ENCODE data around the gene ARHGAP45. TPM values are rescaled to one million over a fixed set of nuclear protein-coding genes. Genes with fewer than 3 reads are reported as not detected.

The ARHGAP45 gene
- total RNA-seq, 1 donor from 2014 or later, result 3.2 TPM

DNA sequence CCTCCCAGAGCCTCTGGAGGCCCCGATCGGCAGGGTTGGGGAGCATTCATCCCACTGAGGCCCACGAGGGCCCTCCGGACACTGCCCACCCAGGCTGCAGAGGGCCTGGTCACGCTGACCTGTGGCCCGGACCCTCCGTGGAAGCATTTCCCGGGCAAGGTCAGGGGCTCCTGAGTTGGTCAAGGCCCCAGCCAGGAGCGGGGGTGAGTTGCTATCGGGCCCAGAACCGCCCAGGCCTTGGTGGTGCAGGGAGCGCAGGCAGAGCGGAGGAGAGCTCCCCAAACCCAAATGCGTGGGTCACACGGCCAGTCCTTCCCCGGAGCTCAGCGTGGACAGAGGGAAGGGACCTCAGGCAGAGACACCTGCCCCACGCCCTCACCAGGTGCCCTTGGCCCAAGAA lies 62.6 kb downstream of the ARHGAP45 start:
- peaks cover 3% of the 10 kb centered on the region for H3K4me1 Mint-ChIP-seq
- H3K27ac Mint-ChIP-seq, result no peak overlapping the region
- no peak for DNase-seq (ENCODE audit: low spot score in 2 of 2, unreplicated experiment in 2 of 2)
- peaks cover 3% of the 10 kb centered on the region for H3K36me3 Mint-ChIP-seq
- no peaks in the 10 kb centered on the region for H3K27me3 Mint-ChIP-seq (ENCODE audit: low read depth)
- TF ChIP-seq, protein P1, sequence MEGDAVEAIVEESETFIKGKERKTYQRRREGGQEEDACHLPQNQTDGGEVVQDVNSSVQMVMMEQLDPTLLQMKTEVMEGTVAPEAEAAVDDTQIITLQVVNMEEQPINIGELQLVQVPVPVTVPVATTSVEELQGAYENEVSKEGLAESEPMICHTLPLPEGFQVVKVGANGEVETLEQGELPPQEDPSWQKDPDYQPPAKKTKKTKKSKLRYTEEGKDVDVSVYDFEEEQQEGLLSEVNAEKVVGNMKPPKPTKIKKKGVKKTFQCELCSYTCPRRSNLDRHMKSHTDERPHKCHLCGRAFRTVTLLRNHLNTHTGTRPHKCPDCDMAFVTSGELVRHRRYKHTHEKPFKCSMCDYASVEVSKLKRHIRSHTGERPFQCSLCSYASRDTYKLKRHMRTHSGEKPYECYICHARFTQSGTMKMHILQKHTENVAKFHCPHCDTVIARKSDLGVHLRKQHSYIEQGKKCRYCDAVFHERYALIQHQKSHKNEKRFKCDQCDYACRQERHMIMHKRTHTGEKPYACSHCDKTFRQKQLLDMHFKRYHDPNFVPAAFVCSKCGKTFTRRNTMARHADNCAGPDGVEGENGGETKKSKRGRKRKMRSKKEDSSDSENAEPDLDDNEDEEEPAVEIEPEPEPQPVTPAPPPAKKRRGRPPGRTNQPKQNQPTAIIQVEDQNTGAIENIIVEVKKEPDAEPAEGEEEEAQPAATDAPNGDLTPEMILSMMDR (IDR thresholded peaks at IDR 0.05; ENCODE audit: unreplicated experiment), result no peak
- H3K9me3 Mint-ChIP-seq, result no peaks in the 10 kb centered on the region
- H3K4me3 Mint-ChIP-seq, result no peak overlapping the region

DNA sequence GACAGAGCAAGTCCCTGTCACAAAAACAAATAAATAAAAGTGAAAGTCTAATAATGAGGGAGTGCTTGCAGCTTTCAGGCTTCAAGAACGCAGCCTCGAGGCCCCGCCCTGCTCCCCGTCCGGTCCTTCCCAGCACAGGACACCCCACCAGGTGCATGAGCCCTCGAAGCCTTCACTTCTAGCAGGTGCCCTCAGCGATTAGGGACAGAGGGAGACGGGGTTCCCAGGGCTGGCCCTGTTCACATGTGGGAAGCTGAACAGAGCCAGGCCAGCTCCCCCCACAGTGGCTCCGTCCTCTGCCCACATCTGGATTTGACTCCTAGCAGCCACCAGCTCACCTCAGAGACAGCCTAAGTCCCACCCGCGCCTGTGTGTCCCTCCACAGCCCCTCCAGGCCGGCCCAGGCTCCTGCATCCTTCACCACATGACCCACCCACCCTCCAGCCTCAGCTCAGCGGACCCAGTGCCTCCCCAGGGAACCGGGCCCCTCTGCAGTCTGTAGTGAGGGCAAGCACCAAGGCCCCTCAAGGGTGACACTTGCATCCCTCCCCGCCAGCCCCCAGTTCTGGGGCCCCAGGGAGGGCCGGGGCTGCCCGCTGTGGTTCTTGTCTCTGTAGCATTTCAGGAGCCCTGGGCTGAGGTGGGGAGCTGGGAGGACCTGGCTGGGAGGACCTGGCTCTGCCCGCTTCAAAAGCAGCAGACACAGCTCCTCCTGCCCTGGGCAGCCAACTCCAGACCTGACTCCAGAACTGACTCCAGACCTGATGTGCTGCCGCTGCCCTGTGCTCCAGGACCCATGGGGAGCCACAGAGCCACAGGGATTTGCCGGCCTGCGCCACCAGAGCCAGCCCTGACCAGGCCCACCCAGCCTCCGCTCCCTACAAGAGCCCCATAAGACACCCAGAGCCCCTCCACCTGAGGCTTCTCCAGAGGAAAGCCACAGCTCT lies 64.1 kb downstream of the ARHGAP45 start:
- Mint-ChIP-seq H3K36me3 (no peaks in the 10 kb centered on the region), H3K4me3 (peak overlapping the region; percentile 49), H3K27me3 (ENCODE audit: low read depth) (no peaks in the 10 kb centered on the region), H3K9me3 (no peaks in the 10 kb centered on the region), H3K4me1 (peaks cover 3% of the 10 kb centered on the region), H3K27ac (no peak overlapping the region)
- no peak for DNase-seq (ENCODE audit: low spot score in 2 of 2, unreplicated experiment in 2 of 2)
- TF ChIP-seq, protein P1 (IDR thresholded peaks at IDR 0.05; ENCODE audit: unreplicated experiment), result no peak

DNA sequence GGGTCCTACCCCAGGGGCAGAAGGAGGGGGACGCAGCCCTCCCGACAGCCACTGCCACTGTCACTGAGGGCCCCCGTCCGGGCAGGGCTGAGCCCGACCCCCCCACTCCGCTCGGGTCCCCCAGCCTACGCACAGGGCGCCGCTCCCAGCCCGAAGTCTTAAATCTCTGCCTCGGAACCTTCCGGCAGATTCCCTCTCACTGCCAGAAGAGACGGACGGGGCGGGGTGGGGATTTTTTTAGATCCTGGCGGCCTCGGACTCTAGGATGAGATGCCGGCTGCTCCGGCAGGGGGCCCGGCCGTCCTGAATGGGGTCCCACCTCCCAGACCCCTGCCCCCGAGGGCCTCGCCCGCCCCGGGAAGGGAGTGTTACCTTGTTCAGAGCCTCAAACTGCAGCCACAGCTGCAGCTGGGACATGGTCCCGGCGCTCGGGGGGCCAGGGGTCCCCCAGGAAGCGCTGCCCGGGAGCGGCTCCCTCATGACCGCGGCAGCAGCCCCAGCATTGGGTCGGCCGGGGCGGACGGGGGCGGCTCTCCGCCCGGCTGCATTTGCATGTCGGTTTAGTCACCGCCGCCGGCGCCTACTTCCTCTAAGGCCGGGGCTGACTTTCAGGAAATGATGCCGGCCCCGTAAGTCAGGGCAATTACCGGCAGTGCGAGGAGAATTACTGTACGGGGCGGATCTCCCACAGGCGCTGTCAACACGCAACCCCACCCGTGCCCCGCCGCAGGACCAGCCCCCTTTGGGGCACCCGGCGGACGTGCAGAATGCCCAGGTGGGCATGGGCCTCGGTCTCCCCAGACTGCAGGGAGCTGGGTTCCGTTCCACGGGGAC lies 65.0 kb downstream of the ARHGAP45 start:
- Mint-ChIP-seq H3K4me3 (peak overlapping the region; percentile 49), H3K9me3 (no peaks in the 10 kb centered on the region), H3K36me3 (peaks cover 1% of the 10 kb centered on the region), H3K4me1 (peaks cover 3% of the 10 kb centered on the region), H3K27ac (no peak overlapping the region), H3K27me3 (ENCODE audit: low read depth) (no peaks in the 10 kb centered on the region)
- DNase-seq (ENCODE audit: low spot score in 2 of 2, unreplicated experiment in 2 of 2), result peak in 1 of 2 experiments; percentile 73
- TF ChIP-seq, protein P1 (IDR thresholded peaks at IDR 0.05; ENCODE audit: unreplicated experiment), result no peak

DNA sequence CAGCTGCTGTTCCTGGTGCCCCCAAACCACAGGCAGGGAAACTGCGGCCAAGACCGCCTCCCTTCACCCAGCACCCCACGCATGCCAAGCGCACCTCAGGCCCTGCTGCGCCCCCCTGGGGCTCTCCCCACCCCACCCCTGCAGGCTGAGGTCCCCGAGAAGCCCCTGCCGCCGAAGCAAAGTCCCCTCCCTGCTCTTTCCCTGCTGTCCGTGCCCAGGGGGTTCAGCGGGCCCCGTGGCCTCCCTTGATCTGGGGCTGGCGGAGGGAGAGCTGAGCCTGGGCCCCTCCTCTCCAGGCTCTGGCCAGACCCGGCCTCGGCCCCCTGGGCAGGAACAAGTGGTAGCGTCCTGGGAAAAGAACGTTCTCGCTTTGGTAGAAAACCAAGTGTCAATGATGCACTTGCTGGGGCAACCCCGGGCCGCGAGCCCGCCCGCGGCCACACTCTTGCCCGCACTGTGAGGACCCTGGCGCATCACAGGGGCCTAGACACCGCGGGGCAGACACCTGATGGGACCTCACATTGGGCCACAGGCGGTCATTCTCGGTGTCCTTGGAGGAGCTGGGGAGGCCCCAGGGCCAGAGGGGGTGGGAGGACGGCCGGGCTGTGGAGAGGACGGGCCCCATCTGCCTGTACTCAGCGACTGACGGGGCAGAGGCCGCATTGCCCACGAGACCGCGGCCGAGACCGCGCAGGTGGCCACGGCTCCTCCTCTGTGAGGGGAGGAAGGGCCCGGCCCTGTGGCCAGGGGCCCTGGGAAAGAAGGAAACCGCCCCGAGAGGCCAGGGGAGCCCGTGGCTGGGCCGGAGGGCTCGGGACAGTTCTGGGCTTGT lies 65.8 kb downstream of the ARHGAP45 start:
- TF ChIP-seq, protein P1 (IDR thresholded peaks at IDR 0.05; ENCODE audit: unreplicated experiment), result no peak
- peaks cover 1% of the 10 kb centered on the region for H3K36me3 Mint-ChIP-seq
- no peak overlapping the region for H3K27ac Mint-ChIP-seq
- no peaks in the 10 kb centered on the region for H3K9me3 Mint-ChIP-seq
- no peak for DNase-seq (ENCODE audit: low spot score in 2 of 2, unreplicated experiment in 2 of 2)
- no peaks in the 10 kb centered on the region for H3K27me3 Mint-ChIP-seq (ENCODE audit: low read depth)
- peaks cover 3% of the 10 kb centered on the region for H3K4me1 Mint-ChIP-seq
- peak overlapping the region; percentile 49 for H3K4me3 Mint-ChIP-seq

DNA sequence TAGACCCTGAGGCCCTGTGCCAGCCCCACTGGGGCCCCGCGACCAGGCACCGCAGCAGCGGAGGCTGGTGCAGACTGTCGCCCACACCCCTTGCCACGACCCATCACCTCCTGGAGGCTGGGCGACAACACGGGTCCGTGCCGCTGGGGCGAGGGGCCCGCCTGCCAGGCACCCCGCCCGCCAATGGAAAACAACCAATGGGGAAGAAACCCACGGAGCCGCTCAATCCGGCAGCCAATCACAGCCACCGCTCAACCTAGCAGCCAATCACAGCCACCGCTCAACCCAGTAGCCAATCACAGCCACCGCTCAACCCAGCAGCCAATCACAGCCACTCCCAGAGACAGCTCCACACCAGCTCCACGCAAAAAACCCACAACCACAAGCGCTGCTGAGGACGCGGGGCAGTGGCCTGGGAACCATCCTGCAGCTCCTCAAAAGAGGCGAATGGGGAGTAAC lies 66.5 kb downstream of the ARHGAP45 start:
- Mint-ChIP-seq H3K27ac (no peak overlapping the region), H3K9me3 (no peaks in the 10 kb centered on the region), H3K27me3 (ENCODE audit: low read depth) (no peaks in the 10 kb centered on the region), H3K36me3 (peaks cover 1% of the 10 kb centered on the region), H3K4me3 (no peak overlapping the region), H3K4me1 (peaks cover 3% of the 10 kb centered on the region)
- TF ChIP-seq, protein P1 (IDR thresholded peaks at IDR 0.05; ENCODE audit: unreplicated experiment), result no peak
- no peak for DNase-seq (ENCODE audit: low spot score in 2 of 2, unreplicated experiment in 2 of 2)

Data from mesothelial cell of epicardium (in vitro differentiated cells).